OCI-LY3 (cell line): Measurements from ENCODE around the gene CKB.

Experiments
- H2AFZ ChIP-seq: fragments of 200-600, 300-600 bp; shearing (Covaris generic); 2 replicates; pipeline ENCODE4 v1.6.0; 2014; ENCODE audit warnings: antibody characterized with exemption, low read depth, low read length
- H3K27ac ChIP-seq: fragments of 200-600, 300-600 bp; sonication (generic); 2 replicates; pipeline ENCODE4 v1.5.1; 2014; ENCODE audit warnings: mild to moderate bottlenecking, low read length, moderate library complexity, mixed read lengths
- H3K27me3 ChIP-seq: fragments of 200-600, 300-600 bp; sonication (generic); 2 replicates; pipeline ENCODE4 v1.6.1; 2014; ENCODE audit warnings: low read depth, low read length, mixed read lengths
- H3K36me3 ChIP-seq: fragments of 200-600, 300-600 bp; sonication (generic); replicated peaks from 2 replicates; pipeline ENCODE3; 2014; ENCODE audit warnings: low read depth, low read length, mixed read lengths
- H3K4me1 ChIP-seq: fragments of 300-600, 200-600 bp; sonication (generic); 2 replicates; pipeline ENCODE4 v1.6.1; 2014; ENCODE audit warnings: low read length, mixed read lengths
- H3K4me2 ChIP-seq: fragments of 200-600, 300-600 bp; sonication (generic); 2 replicates; pipeline ENCODE4 v1.6.1; 2014; ENCODE audit warnings: low read length, mixed read lengths
- H3K4me3 ChIP-seq: fragments of 300-600, 200-600 bp; sonication (generic); 2 replicates; pipeline ENCODE4 v1.5.1; 2014; ENCODE audit warnings: antibody characterized with exemption, mild to moderate bottlenecking, low read length, moderate library complexity
- H3K79me2 ChIP-seq: fragments of 300-600, 200-600 bp; shearing (Covaris generic); 2 replicates; pipeline ENCODE4 v1.6.1; 2014; ENCODE audit warnings: mild to moderate bottlenecking, low read length, mixed read lengths
- H3K9ac ChIP-seq: fragments of 300-600, 200-600 bp; shearing (Covaris generic); 2 replicates; pipeline ENCODE4 v1.6.0; 2014; ENCODE audit warnings: mild to moderate bottlenecking, low read length, moderate library complexity
- H3K9me3 ChIP-seq: fragments of 200-600, 300-600 bp; shearing (Covaris generic); 2 replicates; pipeline ENCODE4 v1.6.1; 2014; ENCODE audit warnings: low read length, mixed read lengths; ENCODE audit not compliant: insufficient read depth
- H4K20me1 ChIP-seq: fragments of 200-600, 300-600 bp; sonication (generic); 2 replicates; pipeline ENCODE4 v1.6.1; 2016; ENCODE audit warnings: low read length, mixed read lengths; ENCODE audit not compliant: insufficient read depth
- CTCF ChIP-seq: fragments of 200-600, 300-600 bp; sonication (generic); IDR thresholded peaks from 2 replicates; pipeline ENCODE4 v1.5.1; 2014; ENCODE audit warnings: antibody characterized with exemption, low read length, low read depth
- EZH2phosphoT487 ChIP-seq: fragments of 200-600 bp; shearing (Covaris generic); IDR thresholded peaks from 2 replicates; pipeline ENCODE4 v1.6.1; 2018; ENCODE audit warnings: antibody characterized with exemption, mixed run types, low read depth

CKB gene

GRCh38 chr14:103488071-103488470, 34.6 kb downstream of the CKB start:
- peaks cover 33% of the 10 kb centered on the region for H3K36me3 ChIP-seq
- no peaks in the 10 kb centered on the region for H3K79me2 ChIP-seq

GRCh38 chr14:103485504-103485903, 37.1 kb downstream of the CKB start:
- Histone ChIP-seq H4K20me1 (peaks cover 4% of the 10 kb centered on the region; the same call in 1 of the 2 replicates), H3K79me2 (no peaks in the 10 kb centered on the region), H3K4me1 (peaks cover 10% of the 10 kb centered on the region), H3K9ac (no peak overlapping the region), H2AFZ (no peak overlapping the region), H3K27me3 (no peaks in the 10 kb centered on the region), H3K4me3 (no peak overlapping the region), H3K9me3 (no peaks in the 10 kb centered on the region), H3K27ac (no peak overlapping the region), H3K36me3 (peaks cover 29% of the 10 kb centered on the region), H3K4me2 (no peak overlapping the region)
- TF ChIP-seq EZH2phosphoT487: no peak
- TF ChIP-seq CTCF: no peak

More at GRCh38 chr14:103488071-103488470, 34.6 kb downstream of the CKB start:
- H3K4me1 ChIP-seq: no peaks in the 10 kb centered on the region
- TF ChIP-seq EZH2phosphoT487 (no peak), CTCF (no peak)
- H2AFZ ChIP-seq: no peak overlapping the region
- H3K27ac ChIP-seq: no peak overlapping the region
- H3K27me3 ChIP-seq: no peaks in the 10 kb centered on the region
- no peak overlapping the region for H3K4me2 ChIP-seq
- H3K4me3 ChIP-seq: no peak overlapping the region
- H3K9me3 ChIP-seq: no peaks in the 10 kb centered on the region
- H4K20me1 ChIP-seq: no peaks in the 10 kb centered on the region
- H3K9ac ChIP-seq: no peak overlapping the region

- no peak overlapping the region for H3K27ac ChIP-seq
- peaks cover 19% of the 10 kb centered on the region for H3K4me1 ChIP-seq
- no peak overlapping the region for H2AFZ ChIP-seq
- no peak for TF ChIP-seq CTCF
- no peak for TF ChIP-seq EZH2phosphoT487
- no peaks in the 10 kb centered on the region for H3K79me2 ChIP-seq
- H3K4me2 ChIP-seq: no peak overlapping the region
- H4K20me1 ChIP-seq: peaks cover 4% of the 10 kb centered on the region; the same call in 1 of the 2 replicates
- H3K9ac ChIP-seq: no peak overlapping the region
- no peaks in the 10 kb centered on the region for H3K27me3 ChIP-seq
- H3K9me3 ChIP-seq: no peaks in the 10 kb centered on the region
- H3K36me3 ChIP-seq: peaks cover 24% of the 10 kb centered on the region
- H3K4me3 ChIP-seq: no peak overlapping the region
Observed at GRCh38 chr14:103483600-103483999, 39.0 kb downstream of the CKB start.

GRCh38 chr14:103480595-103480994, 42.0 kb downstream of the CKB start:
- Histone ChIP-seq H4K20me1 (peaks cover 4% of the 10 kb centered on the region; the same call in 1 of the 2 replicates), H3K9me3 (no peaks in the 10 kb centered on the region), H3K4me3 (peak overlapping the region; percentile 49), H3K4me2 (peak overlapping the region; percentile 75), H3K4me1 (peaks cover 19% of the 10 kb centered on the region), H3K27ac (peak overlapping the region; percentile 51), H3K36me3 (peaks cover 37% of the 10 kb centered on the region), H3K9ac (peak overlapping the region; percentile 16; the same call in 1 of the 2 replicates), H3K27me3 (no peaks in the 10 kb centered on the region), H3K79me2 (no peaks in the 10 kb centered on the region), H2AFZ (no peak overlapping the region)
- TF ChIP-seq CTCF (no peak), EZH2phosphoT487 (no peak)
